Spleen (tissue), 7 donors: ENCODE data around the gene ERC2.

Experiments
- POLR2A ChIP-seq, 3 donors: fragments of 450-650 bp; IDR thresholded peaks; one replicate each; pipeline ENCODE4 v1.5.1; 2017; ENCODE audit warnings: antibody characterized with exemption in 3 of 3, mild to moderate bottlenecking in 1 of 3
- POLR2AphosphoS5 ChIP-seq, 3 donors: sonication (generic); formaldehyde crosslinking; IDR thresholded peaks; one replicate each; pipeline ENCODE4 v1.5.1; 2017; ENCODE audit warnings: antibody characterized with exemption in 3 of 3
- TF ChIP-seq, protein P1 (sequence below), 11 experiments: fragments of 200-600 bp in 7 of 11; fragments of 450-650 bp in 4 of 11; sonication (generic) in 4 of 11; IDR thresholded peaks in 8 of 11; conservative IDR thresholded peaks in 3 of 11; 1 replicate in 7 of 11; 2 replicates in 4 of 11; pipeline versions ENCODE4 v1.4.0 to v1.8.0; 2016 to 2021; ENCODE audit warnings: antibody characterized with exemption in 11 of 11, inconsistent platforms in 4 of 11, mild to moderate bottlenecking in 1 of 11
- donor health status: DM: no; HTN: no; CAD: no; lungs with moderate emphysema.
- donor health status: DM: no; HTN: no; CAD: no.
- donor health status: DM: no; HTN: no; CAD: no.

DNA sequence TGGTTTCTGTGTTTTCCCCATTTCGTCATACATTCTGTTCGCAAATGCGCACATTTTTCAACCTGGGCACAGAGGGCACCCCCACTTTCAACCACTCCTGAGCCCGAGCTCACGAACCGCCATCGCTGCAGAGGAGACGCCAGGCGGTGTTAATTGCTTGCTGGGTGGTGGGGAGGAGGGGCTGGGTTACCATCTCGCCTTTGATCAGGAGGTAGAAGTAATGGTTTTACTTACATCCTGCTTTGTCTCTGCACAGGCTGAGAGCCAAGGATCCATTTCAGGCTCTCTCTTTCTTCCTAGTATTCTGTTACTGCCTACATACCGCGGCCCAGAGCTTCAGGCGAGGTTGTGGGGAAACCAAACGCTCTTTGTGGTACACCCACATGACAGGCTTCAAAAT, 803.9 kb downstream of the ERC2 start:
- TF ChIP-seq, protein P1, sequence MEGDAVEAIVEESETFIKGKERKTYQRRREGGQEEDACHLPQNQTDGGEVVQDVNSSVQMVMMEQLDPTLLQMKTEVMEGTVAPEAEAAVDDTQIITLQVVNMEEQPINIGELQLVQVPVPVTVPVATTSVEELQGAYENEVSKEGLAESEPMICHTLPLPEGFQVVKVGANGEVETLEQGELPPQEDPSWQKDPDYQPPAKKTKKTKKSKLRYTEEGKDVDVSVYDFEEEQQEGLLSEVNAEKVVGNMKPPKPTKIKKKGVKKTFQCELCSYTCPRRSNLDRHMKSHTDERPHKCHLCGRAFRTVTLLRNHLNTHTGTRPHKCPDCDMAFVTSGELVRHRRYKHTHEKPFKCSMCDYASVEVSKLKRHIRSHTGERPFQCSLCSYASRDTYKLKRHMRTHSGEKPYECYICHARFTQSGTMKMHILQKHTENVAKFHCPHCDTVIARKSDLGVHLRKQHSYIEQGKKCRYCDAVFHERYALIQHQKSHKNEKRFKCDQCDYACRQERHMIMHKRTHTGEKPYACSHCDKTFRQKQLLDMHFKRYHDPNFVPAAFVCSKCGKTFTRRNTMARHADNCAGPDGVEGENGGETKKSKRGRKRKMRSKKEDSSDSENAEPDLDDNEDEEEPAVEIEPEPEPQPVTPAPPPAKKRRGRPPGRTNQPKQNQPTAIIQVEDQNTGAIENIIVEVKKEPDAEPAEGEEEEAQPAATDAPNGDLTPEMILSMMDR (IDR thresholded peaks at IDR 0.05 in 8 of 11, conservative IDR thresholded peaks at IDR 0.05 in 3 of 11) = no peak
- TF ChIP-seq POLR2AphosphoS5 (IDR thresholded peaks at IDR 0.05) = no peak
- TF ChIP-seq POLR2A (IDR thresholded peaks at IDR 0.05) = no peak
